Neutrophil (primary cell): Measurements from ENCODE around the gene UBAC2.
A peak's percentile ranks its signal among the peaks of the same experiment; 100 is the strongest.
"Not testable (repeated sequence)": the region's sequence is repeated elsewhere in the genome, so short reads cannot be mapped to it uniquely, and the experiment has no call there.

Experiments
- H3K27ac ChIP-seq: fragments of 200-600 bp; sonication (generic); 2 replicates; pipeline ENCODE4 v1.5.1; 2016; ENCODE audit warnings: mild to moderate bottlenecking, moderate library complexity
- H3K27me3 ChIP-seq: fragments of 200-600 bp; sonication (generic); 2 replicates; pipeline ENCODE4 v1.6.0; 2016; ENCODE audit warnings: mild to moderate bottlenecking
- H3K36me3 ChIP-seq: fragments of 200-600 bp; sonication (generic); 2 replicates; pipeline ENCODE4 v1.5.1; 2017
- H3K4me1 ChIP-seq, 2 experiments: fragments of 200-600 bp in 1 of 2; sonication (generic) in 1 of 2; 1 replicate in 1 of 2; 2 replicates in 1 of 2; pipeline versions ENCODE4 v1.5.1 to v1.6.1; 2013 to 2016; ENCODE audit warnings: low read depth in 1 of 2, low read length in 1 of 2, mild to moderate bottlenecking in 1 of 2, moderate library complexity in 1 of 2; ENCODE audit not compliant: control insufficient read depth in 1 of 2, insufficient read depth in 1 of 2
- H3K4me3 ChIP-seq, 2 experiments: fragments of 200-600 bp in 1 of 2; sonication (generic) in 1 of 2; 1 replicate in 1 of 2; 2 replicates in 1 of 2; pipeline ENCODE4 v1.5.1; 2013 to 2016; ENCODE audit warnings: low read depth in 1 of 2, low read length in 1 of 2, mild to moderate bottlenecking in 1 of 2, moderate library complexity in 1 of 2
- H3K9me3 ChIP-seq: fragments of 200-600 bp; sonication (generic); 2 replicates; pipeline ENCODE4 v1.5.1; 2016
- TF ChIP-seq, protein P1 (sequence below): fragments of 200-600 bp; sonication (generic); IDR thresholded peaks from 2 replicates; pipeline ENCODE4 v1.5.1; 2016; ENCODE audit warnings: antibody characterized with exemption

Gene UBAC2

DNA sequence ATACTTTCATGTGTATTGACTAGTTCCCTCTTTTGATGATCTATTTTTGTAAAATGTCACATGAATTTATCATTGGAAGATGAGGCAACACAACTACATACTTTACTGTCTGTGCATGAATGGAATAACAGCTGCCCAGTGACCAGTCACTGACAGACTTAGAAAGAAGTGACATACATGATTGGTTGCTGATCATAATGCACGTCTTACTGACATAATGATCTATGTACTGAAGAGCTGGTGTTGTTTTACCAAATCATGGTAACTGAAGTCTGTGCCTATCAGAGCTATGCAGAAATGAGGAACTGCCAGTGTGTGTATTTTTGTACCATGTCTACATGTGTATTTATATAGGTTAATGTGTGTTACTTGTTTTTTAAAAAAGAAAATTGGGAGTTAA is 31.1 kb downstream of the UBAC2 start:
- TF ChIP-seq, protein P1, sequence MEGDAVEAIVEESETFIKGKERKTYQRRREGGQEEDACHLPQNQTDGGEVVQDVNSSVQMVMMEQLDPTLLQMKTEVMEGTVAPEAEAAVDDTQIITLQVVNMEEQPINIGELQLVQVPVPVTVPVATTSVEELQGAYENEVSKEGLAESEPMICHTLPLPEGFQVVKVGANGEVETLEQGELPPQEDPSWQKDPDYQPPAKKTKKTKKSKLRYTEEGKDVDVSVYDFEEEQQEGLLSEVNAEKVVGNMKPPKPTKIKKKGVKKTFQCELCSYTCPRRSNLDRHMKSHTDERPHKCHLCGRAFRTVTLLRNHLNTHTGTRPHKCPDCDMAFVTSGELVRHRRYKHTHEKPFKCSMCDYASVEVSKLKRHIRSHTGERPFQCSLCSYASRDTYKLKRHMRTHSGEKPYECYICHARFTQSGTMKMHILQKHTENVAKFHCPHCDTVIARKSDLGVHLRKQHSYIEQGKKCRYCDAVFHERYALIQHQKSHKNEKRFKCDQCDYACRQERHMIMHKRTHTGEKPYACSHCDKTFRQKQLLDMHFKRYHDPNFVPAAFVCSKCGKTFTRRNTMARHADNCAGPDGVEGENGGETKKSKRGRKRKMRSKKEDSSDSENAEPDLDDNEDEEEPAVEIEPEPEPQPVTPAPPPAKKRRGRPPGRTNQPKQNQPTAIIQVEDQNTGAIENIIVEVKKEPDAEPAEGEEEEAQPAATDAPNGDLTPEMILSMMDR = no peak
- H3K27ac ChIP-seq = no peak overlapping the region
- no peaks in the 10 kb centered on the region for H3K27me3 ChIP-seq
- peaks cover 36 to 42% of the 10 kb centered on the region in 2 experiments for H3K4me1 ChIP-seq
- H3K4me3 ChIP-seq = no peak overlapping the region
- no peaks in the 10 kb centered on the region for H3K9me3 ChIP-seq
- no peaks in the 10 kb centered on the region for H3K36me3 ChIP-seq

DNA sequence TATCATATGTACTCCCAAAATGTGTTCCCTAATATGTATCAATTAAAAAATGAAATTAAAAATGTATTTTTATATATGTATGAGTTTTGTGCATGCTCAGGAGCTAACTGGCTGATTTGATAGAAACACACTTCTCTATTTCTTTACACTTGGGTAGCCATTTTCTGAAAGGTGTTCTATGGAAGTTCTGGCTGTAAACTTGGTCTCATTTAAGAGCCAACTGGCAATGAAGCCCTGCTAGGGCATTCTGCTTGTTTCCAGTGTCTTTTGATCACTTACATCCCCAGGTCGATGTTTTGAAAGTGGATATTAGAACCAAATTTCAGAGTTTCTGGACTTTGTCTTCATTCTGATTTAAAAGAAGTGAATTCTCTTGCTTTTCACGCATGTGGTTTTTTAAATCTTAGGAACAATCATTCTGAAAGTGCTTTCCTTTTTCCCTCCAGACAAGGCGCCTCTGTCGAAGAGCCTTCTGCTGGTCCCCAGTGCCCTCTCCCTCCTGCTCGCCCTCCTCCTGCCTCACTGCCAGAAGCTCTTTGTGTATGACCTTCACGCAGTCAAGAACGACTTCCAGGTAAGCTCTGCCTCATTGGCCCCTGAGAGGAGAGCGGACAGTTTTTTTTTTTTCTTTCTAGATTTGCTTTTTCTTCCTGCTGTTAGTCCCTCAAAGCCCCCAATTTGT is 37.5 kb downstream of the UBAC2 start:
- Histone ChIP-seq H3K9me3 (no peaks in the 10 kb centered on the region), H3K4me3 (no peak overlapping the region), H3K36me3 (peaks cover 21% of the 10 kb centered on the region), H3K27me3 (no peaks in the 10 kb centered on the region), H3K4me1 (peaks cover 0 to 7% of the 10 kb centered on the region in 2 experiments), H3K27ac (peak overlapping the region; percentile 51)
- TF ChIP-seq, protein P1 = no peak

DNA sequence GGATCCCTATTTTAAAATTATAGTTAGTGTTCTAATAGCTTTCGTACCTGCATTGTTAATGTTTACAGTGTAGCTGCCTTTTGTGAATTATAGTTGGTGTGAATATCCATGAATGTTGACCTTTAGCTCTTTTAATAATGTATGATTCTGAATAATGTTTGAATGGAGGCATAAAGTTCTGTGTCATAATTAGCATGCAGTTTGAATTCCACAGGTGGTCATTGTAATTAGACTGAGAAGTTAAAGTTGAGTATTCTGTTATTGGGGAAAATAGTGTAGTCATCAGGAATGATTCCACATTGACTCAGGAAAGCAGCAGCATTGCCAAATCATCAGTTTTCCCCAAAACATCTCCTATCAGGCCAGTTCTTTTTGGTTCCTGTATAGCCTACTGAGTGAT is 45.4 kb downstream of the UBAC2 start:
- H3K27ac ChIP-seq = no peak overlapping the region
- H3K27me3 ChIP-seq = no peaks in the 10 kb centered on the region
- peaks cover 26% of the 10 kb centered on the region for H3K36me3 ChIP-seq
- H3K4me3 ChIP-seq = no peak overlapping the region
- H3K4me1 ChIP-seq = no peaks in the 10 kb centered on the region
- TF ChIP-seq, protein P1 = no peak
- H3K9me3 ChIP-seq = no peaks in the 10 kb centered on the region

DNA sequence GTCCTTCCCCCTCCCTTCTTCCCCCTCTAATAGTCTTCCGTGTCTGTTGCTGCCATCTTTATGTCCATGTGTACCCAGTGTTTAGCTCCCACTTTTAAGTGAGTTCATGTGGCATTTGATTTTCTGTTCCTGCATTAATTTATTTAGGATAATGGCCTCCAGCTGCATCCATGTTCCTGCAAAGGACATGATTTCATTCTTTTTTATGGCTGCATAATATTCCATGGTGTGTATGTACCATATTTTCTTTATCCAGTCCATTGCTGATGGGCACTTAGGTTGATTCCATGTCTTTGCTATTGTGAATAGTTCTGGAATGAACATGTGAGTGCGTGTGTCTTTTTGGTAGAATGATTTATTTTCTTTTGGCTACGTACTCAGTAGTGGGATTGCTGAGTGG is 48.5 kb downstream of the UBAC2 start:
- not testable (repeated sequence) for H3K27me3 ChIP-seq, H3K4me3 ChIP-seq, H3K9me3 ChIP-seq, H3K27ac ChIP-seq, H3K4me1 ChIP-seq
- H3K36me3 ChIP-seq = peaks cover 22% of the 10 kb centered on the region

DNA sequence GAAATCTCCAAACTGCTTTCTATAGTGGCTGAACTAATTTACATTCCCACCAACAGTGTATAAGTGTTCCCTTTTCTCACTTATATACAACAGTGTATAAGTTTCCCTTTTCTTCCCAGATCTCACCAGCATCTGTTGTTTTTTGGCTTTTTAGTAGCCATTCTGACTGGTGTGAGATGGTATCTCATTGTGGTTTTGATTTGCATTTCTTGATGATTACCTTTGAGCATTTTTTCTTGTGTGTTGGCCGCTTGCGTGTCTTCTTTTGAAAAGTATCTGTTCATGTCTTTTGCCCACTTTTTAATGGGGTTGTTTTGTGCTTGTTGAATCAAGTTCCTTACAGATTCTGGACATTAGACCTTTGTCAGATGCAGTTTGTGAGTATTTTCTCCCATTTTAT is 49.0 kb downstream of the UBAC2 start:
- not testable (repeated sequence) for H3K27ac ChIP-seq, H3K4me1 ChIP-seq, H3K9me3 ChIP-seq, H3K4me3 ChIP-seq, H3K27me3 ChIP-seq
- H3K36me3 ChIP-seq = peaks cover 18% of the 10 kb centered on the region

DNA sequence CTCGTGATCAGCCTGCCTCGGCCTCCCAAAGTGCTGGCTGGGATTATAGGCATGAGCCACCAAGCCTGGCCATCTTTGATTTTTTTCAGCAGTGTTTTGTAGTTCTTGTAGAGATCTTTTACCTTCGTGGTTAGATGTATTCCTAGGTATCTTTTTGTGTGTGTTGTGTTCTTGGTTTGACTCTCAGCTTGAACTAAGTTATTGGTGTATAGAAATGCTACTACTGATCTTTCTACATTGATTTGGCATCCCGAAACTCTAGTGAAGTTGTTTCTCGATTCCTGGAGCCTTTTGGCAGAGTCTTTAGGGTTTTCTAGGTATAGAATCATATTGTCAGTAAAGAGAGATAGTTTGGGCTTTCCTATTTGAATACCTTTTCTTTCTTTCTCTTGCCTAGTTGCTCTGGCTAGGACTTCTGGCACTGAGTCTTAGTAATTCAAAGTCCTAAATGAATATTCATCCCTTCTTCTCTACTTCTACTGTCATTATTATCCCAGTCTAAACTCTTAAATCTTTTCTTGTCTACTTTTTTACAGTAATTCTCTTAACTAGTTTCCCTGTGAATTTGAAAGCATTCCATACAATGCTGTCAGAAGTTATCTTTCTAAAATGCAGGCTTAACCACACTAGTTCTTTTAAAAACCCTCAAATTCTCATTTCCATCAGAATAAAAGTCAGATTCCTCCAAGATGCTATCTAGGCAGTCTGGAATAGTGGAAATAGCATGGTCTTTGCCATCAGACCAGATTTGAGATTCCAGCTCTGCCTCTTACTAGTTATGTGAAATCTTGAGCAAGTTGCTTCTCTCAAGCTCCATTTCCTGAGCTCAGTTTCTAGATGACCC is 50.5 kb downstream of the UBAC2 start:
- H3K36me3 ChIP-seq = peaks cover 3% of the 10 kb centered on the region
- no peak overlapping the region for H3K27ac ChIP-seq

More for the DNA sequence above, 50.5 kb downstream of the UBAC2 start:
- peaks cover under 1 to 1% of the 10 kb centered on the region in 2 experiments for H3K4me1 ChIP-seq
- no peaks in the 10 kb centered on the region for H3K9me3 ChIP-seq
- no peaks in the 10 kb centered on the region for H3K27me3 ChIP-seq
- no peak overlapping the region for H3K4me3 ChIP-seq
- TF ChIP-seq, protein P1 = no peak
